ENCODE results near the gene KLK4.

GRCh38 chr19:50858886-50859285, 52.3 kb downstream of the KLK4 start:
- no peak for TF ChIP-seq FOXK2 (IDR thresholded peaks at IDR 0.05)
- TF ChIP-seq CTCF (IDR thresholded peaks at IDR 0.05 in 2 of 3, conservative IDR thresholded peaks at IDR 0.05 in 1 of 3; ENCODE audit: control insufficient read depth in 2 of 3, extremely low read depth in 1 of 3, insufficient read depth in 1 of 3, low read depth in 3 of 3, low read length in 3 of 3), result no peak
- TF ChIP-seq EP300 (IDR thresholded peaks at IDR 0.05; ENCODE audit: borderline replicate concordance in 1 of 2, control insufficient read depth in 1 of 2, low read depth in 2 of 2, low read length in 2 of 2), result no peak
- TF ChIP-seq HSF1 (IDR thresholded peaks at IDR 0.05; ENCODE audit: low read depth, low read length), result no peak
- no peak for TF ChIP-seq NRF1 (conservative IDR thresholded peaks at IDR 0.05; ENCODE audit: low read depth, low read length)
- no peak for TF ChIP-seq PKNOX1 (IDR thresholded peaks at IDR 0.05)
- TF ChIP-seq POLR2A (IDR thresholded peaks at IDR 0.05; ENCODE audit: low read depth, low read length), result no peak
- no peak for TF ChIP-seq ZBTB33 (IDR thresholded peaks at IDR 0.05)
- no peak for TF ChIP-seq CBFB (IDR thresholded peaks at IDR 0.05; ENCODE audit: low read depth)
- no peak for TF ChIP-seq NFIC (IDR thresholded peaks at IDR 0.05; ENCODE audit: low read depth, low read length)
- TF ChIP-seq ESRRA (IDR thresholded peaks at IDR 0.05; ENCODE audit: low read length), result no peak

Data from GM12878 (cell line).